ENCODE results near the gene PLCB1.

Gene PLCB1

GRCh38 chr20:8296536-8296935 lies 164.5 kb downstream of the PLCB1 start:
- no peak for DNase-seq
- Histone ChIP-seq H3K4me1 (ENCODE audit: control insufficient read depth in 1 of 2, insufficient read depth in 2 of 2, low read length in 2 of 2) (no peaks in the 10 kb centered on the region), H2AK5ac (ENCODE audit: low read length) (no peak overlapping the region), H3K27me3 (ENCODE audit: insufficient read depth, low read length) (no peaks in the 10 kb centered on the region), H3K9me3 (ENCODE audit: insufficient read depth, low read depth, low read length) (no peaks in the 10 kb centered on the region), H4K91ac (ENCODE audit: low read depth, low read length) (no peak overlapping the region), H3K14ac (ENCODE audit: low read length) (no peak overlapping the region), H3K79me1 (ENCODE audit: low read length) (no peaks in the 10 kb centered on the region), H4K12ac (ENCODE audit: low read depth, low read length) (no peak overlapping the region), H3K27ac (ENCODE audit: low read depth, low read length) (no peak overlapping the region), H3K23ac (ENCODE audit: low read length) (no peak overlapping the region), H4K8ac (ENCODE audit: low read depth, low read length) (no peak overlapping the region), H3K4me3 (ENCODE audit: low read depth, low read length) (no peak overlapping the region), H2BK12ac (ENCODE audit: low read length) (no peak overlapping the region), H3K4me2 (ENCODE audit: low read length) (no peak overlapping the region), H3K9ac (ENCODE audit: low read length) (no peak overlapping the region), H3K4ac (ENCODE audit: low read depth, low read length) (no peak overlapping the region), H3K79me2 (ENCODE audit: control insufficient read depth, insufficient read depth, low read length, poor library complexity) (no peaks in the 10 kb centered on the region), H2AFZ (ENCODE audit: insufficient read depth, low read length, poor library complexity) (no peak overlapping the region), H3K18ac (ENCODE audit: low read length) (no peak overlapping the region), H3K36me3 (ENCODE audit: control insufficient read depth in 1 of 2, insufficient read depth in 2 of 2, low read length in 2 of 2) (no peaks in the 10 kb centered on the region), H2BK120ac (ENCODE audit: insufficient read depth, low read length, poor library complexity) (no peak overlapping the region), H2BK5ac (ENCODE audit: low read depth, low read length, poor library complexity) (no peak overlapping the region)
- WGBS (ENCODE audit: extremely low coverage, insufficient coverage, insufficient read length): no CpG with 5 or more reads among the region's 2 CpGs

GRCh38 chr20:8298426-8299043 lies 166.5 kb downstream of the PLCB1 start:
- Histone ChIP-seq H3K79me1 (ENCODE audit: low read length) (no peaks in the 10 kb centered on the region), H2BK120ac (ENCODE audit: insufficient read depth, low read length, poor library complexity) (no peak overlapping the region), H3K9me3 (ENCODE audit: insufficient read depth, low read depth, low read length) (no peaks in the 10 kb centered on the region), H3K36me3 (ENCODE audit: control insufficient read depth in 1 of 2, insufficient read depth in 2 of 2, low read length in 2 of 2) (no peaks in the 10 kb centered on the region), H4K8ac (ENCODE audit: low read depth, low read length) (no peak overlapping the region), H2AK5ac (ENCODE audit: low read length) (no peak overlapping the region), H3K4me1 (ENCODE audit: control insufficient read depth in 1 of 2, insufficient read depth in 2 of 2, low read length in 2 of 2) (no peaks in the 10 kb centered on the region), H2AFZ (ENCODE audit: insufficient read depth, low read length, poor library complexity) (no peak overlapping the region), H2BK5ac (ENCODE audit: low read depth, low read length, poor library complexity) (no peak overlapping the region), H3K23ac (ENCODE audit: low read length) (no peak overlapping the region), H3K27me3 (ENCODE audit: insufficient read depth, low read length) (no peaks in the 10 kb centered on the region), H3K4me3 (ENCODE audit: low read depth, low read length) (no peak overlapping the region), H3K18ac (ENCODE audit: low read length) (no peak overlapping the region), H3K9ac (ENCODE audit: low read length) (no peak overlapping the region), H3K4ac (ENCODE audit: low read depth, low read length) (no peak overlapping the region), H3K4me2 (ENCODE audit: low read length) (no peak overlapping the region), H2BK12ac (ENCODE audit: low read length) (no peak overlapping the region), H4K12ac (ENCODE audit: low read depth, low read length) (no peak overlapping the region), H3K27ac (ENCODE audit: low read depth, low read length) (no peak overlapping the region), H4K91ac (ENCODE audit: low read depth, low read length) (no peak overlapping the region), H3K14ac (ENCODE audit: low read length) (no peak overlapping the region), H3K79me2 (ENCODE audit: control insufficient read depth, insufficient read depth, low read length, poor library complexity) (no peaks in the 10 kb centered on the region)
- no CpG with 5 or more reads among the region's 1 CpG for WGBS (ENCODE audit: extremely low coverage, insufficient coverage, insufficient read length)
- DNase-seq: no peak

GRCh38 chr20:8299921-8300320 lies 167.9 kb downstream of the PLCB1 start:
- Histone ChIP-seq H3K36me3 (ENCODE audit: control insufficient read depth in 1 of 2, insufficient read depth in 2 of 2, low read length in 2 of 2) (no peaks in the 10 kb centered on the region), H3K27me3 (ENCODE audit: insufficient read depth, low read length) (no peaks in the 10 kb centered on the region), H3K4me2 (ENCODE audit: low read length) (no peak overlapping the region), H3K4ac (ENCODE audit: low read depth, low read length) (no peak overlapping the region), H2BK12ac (ENCODE audit: low read length) (no peak overlapping the region), H3K18ac (ENCODE audit: low read length) (no peak overlapping the region), H3K9ac (ENCODE audit: low read length) (no peak overlapping the region), H3K4me3 (ENCODE audit: low read depth, low read length) (no peak overlapping the region), H2AFZ (ENCODE audit: insufficient read depth, low read length, poor library complexity) (no peak overlapping the region), H3K4me1 (ENCODE audit: control insufficient read depth in 1 of 2, insufficient read depth in 2 of 2, low read length in 2 of 2) (no peaks in the 10 kb centered on the region), H4K91ac (ENCODE audit: low read depth, low read length) (no peak overlapping the region), H4K12ac (ENCODE audit: low read depth, low read length) (no peak overlapping the region), H3K79me2 (ENCODE audit: control insufficient read depth, insufficient read depth, low read length, poor library complexity) (no peaks in the 10 kb centered on the region), H3K9me3 (ENCODE audit: insufficient read depth, low read depth, low read length) (no peaks in the 10 kb centered on the region), H2BK5ac (ENCODE audit: low read depth, low read length, poor library complexity) (no peak overlapping the region), H3K23ac (ENCODE audit: low read length) (no peak overlapping the region), H3K14ac (ENCODE audit: low read length) (no peak overlapping the region), H4K8ac (ENCODE audit: low read depth, low read length) (no peak overlapping the region), H3K79me1 (ENCODE audit: low read length) (no peaks in the 10 kb centered on the region), H3K27ac (ENCODE audit: low read depth, low read length) (no peak overlapping the region), H2AK5ac (ENCODE audit: low read length) (no peak overlapping the region), H2BK120ac (ENCODE audit: insufficient read depth, low read length, poor library complexity) (no peak overlapping the region)
- DNase-seq: no peak
- no CpG with 5 or more reads among the region's 4 CpGs for WGBS (ENCODE audit: extremely low coverage, insufficient coverage, insufficient read length)

GRCh38 chr20:8301655-8302054 lies 169.6 kb downstream of the PLCB1 start:
- Histone ChIP-seq H3K4ac (ENCODE audit: low read depth, low read length) (no peak overlapping the region), H2BK12ac (ENCODE audit: low read length) (no peak overlapping the region), H3K9me3 (ENCODE audit: insufficient read depth, low read depth, low read length) (no peaks in the 10 kb centered on the region), H3K79me2 (ENCODE audit: control insufficient read depth, insufficient read depth, low read length, poor library complexity) (no peaks in the 10 kb centered on the region), H3K4me1 (ENCODE audit: control insufficient read depth in 1 of 2, insufficient read depth in 2 of 2, low read length in 2 of 2) (no peaks in the 10 kb centered on the region), H3K4me3 (ENCODE audit: low read depth, low read length) (no peak overlapping the region), H3K36me3 (ENCODE audit: control insufficient read depth in 1 of 2, insufficient read depth in 2 of 2, low read length in 2 of 2) (no peaks in the 10 kb centered on the region), H3K4me2 (ENCODE audit: low read length) (no peak overlapping the region), H2BK5ac (ENCODE audit: low read depth, low read length, poor library complexity) (no peak overlapping the region), H4K12ac (ENCODE audit: low read depth, low read length) (no peak overlapping the region), H2BK120ac (ENCODE audit: insufficient read depth, low read length, poor library complexity) (no peak overlapping the region), H2AFZ (ENCODE audit: insufficient read depth, low read length, poor library complexity) (no peak overlapping the region), H3K79me1 (ENCODE audit: low read length) (no peaks in the 10 kb centered on the region), H4K8ac (ENCODE audit: low read depth, low read length) (no peak overlapping the region), H3K27ac (ENCODE audit: low read depth, low read length) (no peak overlapping the region), H3K9ac (ENCODE audit: low read length) (no peak overlapping the region), H4K91ac (ENCODE audit: low read depth, low read length) (no peak overlapping the region), H3K14ac (ENCODE audit: low read length) (no peak overlapping the region), H3K27me3 (ENCODE audit: insufficient read depth, low read length) (no peaks in the 10 kb centered on the region), H2AK5ac (ENCODE audit: low read length) (no peak overlapping the region), H3K18ac (ENCODE audit: low read length) (no peak overlapping the region), H3K23ac (ENCODE audit: low read length) (no peak overlapping the region)
- no CpG with 5 or more reads among the region's 4 CpGs for WGBS (ENCODE audit: extremely low coverage, insufficient coverage, insufficient read length)
- DNase-seq: no peak

Measured in trophoblast cell (in vitro differentiated cells and primary cell).